ENCODE results near the gene SDS.

The SDS gene

DNA sequence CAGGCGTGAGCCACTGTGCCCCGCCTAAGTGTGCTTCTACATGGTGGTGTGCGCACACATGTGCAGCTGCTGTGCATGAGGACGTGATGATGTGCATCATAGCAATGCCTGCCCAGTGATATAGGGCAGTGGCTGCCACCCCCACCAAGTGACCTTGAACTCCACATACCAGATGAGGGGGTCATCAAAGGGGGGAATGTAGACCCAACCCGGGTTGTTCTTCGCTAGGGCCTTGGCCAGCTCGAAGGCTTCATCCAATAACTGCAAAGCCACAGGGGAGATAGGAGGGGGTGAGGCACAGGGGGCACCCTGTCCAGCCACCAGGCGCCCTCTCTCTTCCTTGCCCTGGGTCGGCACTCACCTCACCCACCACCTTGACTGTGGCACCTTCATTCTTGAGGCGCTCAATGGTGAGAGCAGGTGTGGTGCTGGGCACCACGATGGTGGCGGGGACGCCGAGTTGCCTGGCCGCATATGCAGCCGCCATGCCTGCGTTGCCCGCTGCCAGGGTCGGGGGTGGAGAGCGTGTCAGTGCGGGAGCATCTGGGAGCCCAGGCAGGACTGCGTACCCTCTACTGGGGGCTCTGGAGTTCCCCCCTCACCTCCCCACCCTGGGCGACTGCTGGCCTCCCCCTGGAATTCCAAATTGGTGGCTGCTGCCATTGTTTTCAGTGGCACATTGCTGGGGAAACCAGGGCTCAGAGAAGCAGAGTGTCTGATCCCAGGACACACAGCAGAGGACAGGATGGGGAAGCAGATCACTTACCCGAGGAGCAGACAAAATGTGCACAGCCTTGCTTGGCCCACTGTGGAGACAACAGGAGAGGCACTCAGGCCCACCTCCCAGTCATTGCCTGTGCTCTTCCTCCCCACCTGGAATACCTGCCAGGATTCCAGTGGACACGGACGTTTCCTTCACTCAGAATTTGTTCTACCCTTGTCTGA lies 5.1 kb downstream of the SDS start:
- DNase-seq, result no peak

DNA sequence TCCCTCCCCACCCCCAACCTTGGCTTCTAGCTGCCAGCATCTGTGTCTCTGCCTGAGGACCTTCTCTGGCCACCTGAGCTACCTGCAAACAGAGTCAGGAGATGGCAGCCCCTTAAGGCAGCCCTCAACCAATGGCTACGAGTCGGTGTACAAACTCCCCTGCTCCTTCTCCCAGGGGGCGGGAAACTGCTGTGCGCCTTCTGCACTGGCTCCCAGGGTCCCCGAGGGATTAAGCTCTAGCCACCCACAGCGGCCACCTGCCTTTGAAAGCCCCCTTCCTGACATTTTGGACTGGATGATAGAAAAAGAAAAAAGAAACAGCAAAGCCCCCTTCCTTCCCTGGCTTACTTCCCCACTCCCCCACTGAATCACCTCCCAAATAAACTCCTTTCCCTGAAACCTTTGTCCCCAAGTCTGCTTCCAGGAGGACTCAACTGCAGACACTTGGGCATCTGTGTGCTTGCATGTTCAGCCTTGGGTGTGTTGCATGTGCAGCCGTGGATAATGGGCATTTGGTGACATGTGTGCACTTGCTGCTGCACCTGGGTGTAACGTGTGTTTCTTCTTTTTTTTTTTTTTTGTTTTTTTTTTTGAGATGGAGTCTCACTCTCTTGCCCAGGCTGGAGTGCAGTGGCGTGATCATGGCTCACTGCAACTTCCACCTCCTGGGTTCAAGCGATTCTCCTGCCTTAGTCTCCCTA lies 6.0 kb downstream of the SDS start:
- DNase-seq, result no peak

DNA sequence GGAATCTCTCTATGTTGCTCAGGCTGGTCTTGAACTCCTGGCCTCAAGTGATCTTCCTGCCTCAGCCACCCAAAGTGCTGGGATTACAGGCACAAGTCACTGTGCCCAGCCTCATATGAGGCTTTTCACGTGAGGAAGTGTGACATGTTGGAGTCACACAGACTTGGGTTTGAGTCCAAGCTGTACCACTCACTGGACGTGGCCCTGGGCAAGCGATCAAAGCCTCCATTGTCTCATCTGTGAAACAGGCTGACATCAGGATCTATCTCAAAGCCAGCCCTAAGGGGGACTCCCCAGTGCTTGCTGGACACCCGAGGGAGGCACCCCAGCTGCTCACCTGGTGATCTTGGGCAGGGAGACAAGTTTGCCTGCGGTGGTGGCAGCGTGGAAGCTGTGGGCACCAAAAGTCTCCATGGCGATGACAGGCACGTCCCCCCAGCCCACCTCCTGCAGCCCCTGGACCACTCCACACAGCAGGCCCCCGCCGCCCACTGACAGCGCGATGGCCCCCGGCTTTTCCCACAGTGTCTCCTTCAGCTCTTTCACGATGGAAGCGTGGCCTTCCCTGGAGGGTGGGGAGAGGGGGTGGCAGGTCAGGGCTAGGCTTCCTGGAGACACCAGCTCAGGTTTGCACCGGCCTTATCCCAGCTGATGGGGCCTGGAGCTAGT lies 6.7 kb downstream of the SDS start:
- no peak for DNase-seq

DNA sequence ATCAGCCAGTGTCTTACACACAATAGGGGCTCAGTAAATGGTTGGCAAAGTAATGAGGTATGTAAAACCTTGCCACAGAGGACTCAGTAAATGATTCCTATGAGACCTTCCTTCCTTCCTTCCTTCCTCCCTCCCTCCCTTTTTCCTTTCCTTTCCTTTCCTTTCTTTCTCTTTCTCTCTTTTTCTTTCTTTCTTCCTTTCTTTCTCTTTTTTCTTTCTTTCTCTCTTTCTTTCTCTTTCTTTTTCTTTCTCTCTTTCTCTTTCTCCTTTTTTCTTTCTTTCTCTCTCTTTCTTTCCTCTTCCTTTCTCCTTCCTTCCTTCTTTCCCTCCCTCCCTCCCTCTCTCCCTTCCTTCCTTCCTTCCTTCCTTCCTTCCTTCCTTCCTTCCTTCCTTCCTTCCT lies 7.5 kb downstream of the SDS start:
- DNase-seq, result no peak

DNA sequence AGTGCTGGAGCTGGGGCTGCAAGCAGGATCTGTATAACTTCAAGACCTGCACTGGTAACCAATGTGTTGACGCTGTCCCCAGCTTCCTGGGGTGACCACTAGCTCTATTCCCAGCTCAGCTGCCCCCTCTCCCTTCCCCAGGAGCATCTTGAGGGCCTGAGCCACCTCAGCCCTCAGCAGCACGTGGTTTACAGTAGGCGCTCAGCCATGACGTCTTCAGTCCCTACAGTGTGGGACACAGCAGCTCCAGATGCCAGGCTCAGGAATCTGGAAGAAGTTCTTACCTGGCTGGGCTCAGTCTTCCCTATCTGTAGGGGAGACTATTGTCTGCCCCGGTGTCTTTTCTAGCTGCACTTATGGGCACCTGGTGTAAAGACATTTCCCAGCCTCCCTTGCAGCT lies 8.6 kb downstream of the SDS start:
- no peak for DNase-seq

DNA sequence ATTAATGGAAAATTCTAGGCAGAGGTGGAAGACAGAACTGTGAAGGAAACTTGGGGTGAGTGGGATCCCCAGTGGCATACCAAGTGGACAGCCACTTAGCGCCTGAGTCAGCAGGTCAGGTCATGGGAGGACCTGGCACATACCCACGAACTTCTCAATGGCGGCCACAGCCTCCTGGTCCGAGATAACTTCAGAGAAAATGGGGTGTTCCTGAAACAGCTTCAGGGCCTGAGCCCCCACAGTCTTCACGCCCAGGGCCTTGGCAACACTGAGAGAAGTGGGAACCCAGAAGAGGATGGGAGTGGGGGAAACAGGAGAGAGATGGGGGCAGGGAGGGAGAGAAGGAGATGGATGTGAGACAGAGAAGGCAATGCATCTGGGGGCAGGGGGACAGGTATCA lies 9.9 kb downstream of the SDS start:
- no peak for DNase-seq

DNA sequence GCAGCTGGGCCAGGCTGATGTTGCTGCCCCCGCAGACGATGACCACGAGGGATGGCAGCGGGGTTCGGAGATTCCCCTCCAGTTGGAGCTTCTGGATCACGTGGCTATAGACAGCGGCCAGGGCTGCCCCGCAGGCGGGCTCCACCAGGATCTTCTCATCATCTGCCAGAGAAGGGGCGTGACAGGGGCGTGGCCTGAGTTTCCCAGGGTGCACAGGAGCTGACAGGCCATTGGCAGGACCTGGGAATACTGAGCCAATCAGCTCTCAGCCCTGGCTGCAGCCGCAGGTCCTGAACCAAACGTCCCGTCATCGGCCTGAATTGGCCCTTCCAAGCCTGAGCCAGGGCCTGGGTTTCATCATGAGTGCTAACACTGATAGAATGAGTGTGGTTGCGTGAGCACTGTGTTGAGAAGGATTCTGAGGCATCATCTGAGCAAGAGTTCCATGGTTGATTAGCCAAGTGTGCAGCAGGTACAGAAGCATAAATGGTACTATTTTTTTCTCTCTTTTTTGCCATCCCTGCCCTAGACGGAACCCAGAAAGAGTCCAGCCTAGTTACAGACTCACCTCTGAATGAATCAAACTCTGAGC lies 10.6 kb downstream of the SDS start:
- no peak for DNase-seq

DNA sequence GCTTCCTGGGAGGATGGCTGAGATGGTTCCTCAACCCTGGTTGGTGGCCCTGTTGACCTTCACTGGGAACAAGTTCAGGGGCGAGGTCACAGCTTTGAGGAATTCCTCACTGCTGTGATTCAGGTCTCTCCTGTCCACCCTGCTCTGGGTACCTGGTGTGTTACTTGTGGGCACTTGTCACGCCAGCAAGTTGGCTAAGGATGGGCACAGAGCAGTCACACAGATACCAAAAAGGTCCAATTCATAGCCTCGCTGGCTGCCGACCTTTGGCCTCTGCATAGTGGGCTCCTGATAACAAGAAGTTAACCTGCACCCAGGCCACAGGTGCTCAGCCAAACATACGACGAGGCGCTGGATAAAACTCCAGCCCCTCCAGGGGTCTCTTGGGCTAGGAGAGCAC lies 11.2 kb downstream of the SDS start:
- no peak for DNase-seq

DNA sequence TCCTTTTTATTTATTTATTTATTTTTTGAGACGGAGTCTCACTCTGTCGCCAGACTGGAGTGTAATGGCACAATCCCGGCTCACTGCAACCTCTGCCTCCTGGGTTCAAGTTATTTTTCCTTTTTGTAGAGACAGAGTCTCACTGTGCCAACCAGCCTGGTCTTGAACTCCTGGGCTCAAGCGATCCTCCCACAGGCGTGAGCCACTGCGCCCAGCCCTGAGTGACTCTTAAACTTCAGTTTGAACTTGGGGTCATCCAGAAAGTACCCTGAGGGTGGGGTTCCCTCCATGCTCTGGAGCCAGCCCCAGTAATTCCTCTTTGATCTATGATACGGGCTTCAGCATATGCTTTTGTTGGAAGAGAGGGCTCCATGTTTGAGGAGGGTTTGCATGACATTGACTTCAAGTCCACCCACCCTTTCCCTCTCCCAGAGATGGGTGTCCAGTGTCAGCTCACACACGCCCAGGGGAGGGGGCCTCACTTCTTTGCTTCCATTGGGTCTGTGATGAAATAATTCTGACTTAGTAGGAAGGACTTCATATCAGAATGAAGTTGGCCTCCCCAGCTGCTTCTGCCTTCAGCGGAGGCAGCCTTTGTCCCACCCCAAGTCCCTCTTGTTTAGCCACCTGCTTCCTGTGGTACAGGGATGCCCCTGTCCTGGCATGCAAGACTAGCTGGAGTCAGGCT lies 11.9 kb downstream of the SDS start:
- no peak for DNase-seq

DNA sequence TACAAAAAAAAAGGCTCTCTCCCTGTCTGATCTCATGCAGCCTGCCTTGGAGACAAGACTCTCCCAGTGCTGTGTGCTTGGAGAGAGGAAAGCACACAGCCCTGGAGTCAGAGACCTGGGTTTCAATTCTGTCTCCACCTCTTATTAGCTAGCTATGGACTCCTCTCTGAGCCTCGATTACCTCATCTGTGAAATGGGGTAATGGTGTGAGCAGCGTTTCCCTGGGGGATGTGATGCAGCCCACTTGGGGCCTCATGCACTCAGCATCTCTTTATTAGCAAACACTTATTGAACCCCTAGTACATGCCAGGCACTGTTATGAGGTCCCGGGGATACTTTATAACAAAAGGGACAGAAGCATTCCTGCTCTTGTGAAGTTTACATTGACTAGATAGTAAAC lies 12.5 kb downstream of the SDS start:
- DNase-seq, result no peak

DNA sequence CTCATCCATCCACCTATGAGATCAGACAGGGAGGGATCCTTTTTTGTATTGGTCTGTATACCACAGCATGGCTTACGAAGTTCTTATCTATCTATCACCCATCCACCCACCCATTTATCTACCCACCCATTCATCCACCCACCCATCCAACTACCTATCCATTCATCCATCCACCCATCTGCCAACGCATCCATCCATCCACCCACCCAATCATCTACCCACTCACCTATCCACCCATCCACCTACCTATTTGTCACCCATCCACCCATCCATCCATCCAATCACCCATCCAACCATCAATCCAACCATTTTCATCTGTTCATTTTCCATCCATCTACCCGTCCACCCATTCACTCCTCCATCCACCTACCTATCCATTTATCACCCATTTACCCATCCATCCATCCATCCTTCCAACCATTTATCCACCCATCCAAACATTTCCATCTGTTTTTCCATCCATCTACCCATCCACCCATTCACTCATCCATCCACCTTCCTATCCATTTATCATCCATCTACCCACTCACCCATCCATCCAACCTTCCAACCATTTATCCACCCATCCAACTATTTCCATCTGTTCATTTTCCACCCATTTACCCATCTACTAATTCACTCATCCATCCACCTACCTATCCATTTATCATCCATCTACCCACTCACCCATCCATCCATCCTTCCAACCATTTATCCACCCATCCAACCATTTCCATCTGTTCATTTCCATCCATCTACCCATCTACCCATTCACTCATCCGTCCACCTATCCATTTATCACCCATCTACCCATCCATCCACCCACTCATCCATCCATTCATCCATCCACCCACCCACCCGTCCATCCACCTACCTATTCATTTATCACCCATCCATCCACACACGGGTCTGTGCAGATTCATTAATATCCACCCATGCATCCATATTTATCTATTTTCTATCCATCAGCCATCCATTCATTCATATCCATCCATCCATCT lies 13.3 kb downstream of the SDS start:
- no peak for DNase-seq

DNA sequence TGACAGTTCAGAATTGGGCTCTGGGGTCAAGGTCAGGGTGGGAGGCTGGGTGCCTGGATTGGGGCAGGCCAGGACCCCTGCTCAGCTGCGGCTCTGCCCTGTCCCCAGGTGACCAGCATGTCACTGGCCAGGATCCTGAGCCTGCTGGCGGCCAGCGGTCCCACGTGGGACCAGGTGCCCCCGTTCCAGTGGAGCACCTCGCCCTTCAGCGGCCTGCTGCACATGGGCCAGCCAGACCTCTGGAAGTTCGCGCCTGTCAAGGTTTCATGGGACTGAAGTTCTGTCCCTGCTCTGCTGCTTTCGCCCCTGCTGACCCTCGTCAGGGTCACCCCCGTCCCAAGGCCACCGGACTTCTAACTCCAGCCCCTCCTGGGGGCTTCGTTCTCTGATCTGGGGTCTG lies 15.3 kb downstream of the SDS start:
- DNase-seq, result no peak

DNA sequence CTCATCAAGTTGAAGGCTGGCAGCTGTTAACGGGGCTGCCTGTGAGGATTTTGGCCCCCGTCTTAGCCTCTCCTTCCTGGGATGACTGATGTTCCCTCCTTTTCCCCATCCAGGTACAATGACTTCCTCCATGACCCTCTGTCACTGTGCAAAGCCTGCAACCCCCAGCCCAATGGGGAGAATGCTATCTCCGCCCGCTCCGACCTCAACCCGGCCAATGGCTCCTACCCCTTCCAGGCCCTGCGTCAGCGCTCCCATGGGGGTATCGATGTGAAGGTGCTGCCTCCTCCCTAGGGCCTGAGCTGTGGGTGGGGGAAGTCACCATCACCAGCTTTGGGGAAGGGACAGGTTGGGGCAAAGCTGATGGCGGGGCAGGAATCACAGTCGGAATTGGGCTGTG lies 16.1 kb downstream of the SDS start:
- no peak for DNase-seq

DNA sequence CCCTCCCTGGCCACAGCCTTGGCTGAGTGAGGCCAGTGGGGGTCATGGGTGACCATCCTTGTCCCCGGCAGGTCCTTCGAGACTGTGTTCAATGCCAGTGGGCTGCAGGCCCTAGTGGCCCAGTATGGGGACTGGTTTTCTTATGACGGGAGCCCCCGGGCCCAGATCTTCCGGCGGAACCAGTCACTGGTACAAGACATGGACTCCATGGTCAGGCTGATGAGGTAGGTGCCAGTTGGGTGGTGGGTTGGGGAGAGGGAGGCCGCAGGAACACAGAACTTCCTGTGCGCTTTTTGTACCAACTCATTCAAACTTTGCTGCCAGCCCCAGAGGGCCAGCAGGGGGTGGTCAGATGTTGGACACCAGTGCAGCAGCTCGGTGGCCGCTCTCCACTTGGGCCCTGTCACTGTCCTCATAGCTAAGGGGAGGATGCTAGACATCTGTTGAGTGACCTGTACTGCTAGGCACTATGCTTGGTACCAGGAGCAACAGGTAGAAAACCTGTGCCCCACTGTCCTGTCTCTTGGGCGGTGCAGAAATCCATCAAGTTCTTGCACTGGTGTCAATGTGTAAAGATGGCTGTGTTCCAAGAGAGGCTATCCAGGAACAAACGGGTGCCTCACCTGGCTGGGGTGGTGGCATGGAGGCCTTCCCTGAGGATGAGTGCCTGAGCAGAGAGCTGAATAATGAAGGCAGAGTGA lies 16.7 kb downstream of the SDS start:
- no peak for DNase-seq

DNA sequence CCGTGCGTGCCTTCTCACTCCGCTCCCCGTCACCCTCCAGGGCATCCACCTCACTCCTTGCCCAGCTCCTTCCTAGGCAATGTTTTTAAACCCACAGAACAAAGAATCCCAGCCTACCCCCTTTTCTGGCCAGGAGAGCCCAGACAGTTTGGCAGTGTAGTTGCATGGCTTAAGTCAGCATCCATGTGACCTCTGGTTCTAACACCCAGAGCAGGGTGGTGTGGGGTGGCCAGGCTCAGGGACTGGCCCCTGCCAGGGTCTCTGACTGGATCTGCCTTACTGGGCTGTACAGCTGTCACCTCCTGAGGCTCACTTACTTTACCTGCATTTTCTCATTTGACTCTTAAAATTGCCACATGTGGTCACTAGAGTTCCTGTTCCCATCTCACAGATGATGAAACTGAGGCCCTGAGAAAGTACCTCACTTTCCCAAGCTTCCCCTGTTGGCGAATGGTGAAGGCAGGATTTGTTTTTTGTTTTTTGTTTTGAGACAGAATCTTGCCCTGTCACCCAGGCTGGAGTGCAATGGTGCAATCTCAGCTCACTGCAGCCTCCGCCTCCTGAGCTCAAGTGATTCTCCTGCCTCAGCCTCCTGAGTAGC lies 18.3 kb downstream of the SDS start:
- DNase-seq, result no peak

DNA sequence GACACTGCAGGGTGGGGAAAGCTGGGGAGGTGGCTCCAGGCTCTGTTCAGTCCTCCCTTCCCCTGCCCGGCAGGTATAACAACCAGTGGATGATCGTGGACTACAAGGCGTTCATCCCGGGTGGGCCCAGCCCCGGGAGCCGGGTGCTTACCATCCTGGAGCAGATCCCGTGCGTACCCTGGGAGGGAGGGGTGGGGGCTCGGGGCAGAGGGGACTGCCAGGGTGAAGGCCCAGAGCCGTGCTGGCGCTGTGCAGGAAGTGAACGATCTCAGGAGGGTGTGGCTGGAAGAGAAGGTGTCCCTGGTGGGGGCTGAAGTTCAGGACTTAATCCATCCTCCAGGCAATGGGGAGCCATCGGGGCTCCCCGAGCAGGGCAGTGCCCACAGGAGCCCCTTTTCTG lies 18.9 kb downstream of the SDS start:
- DNase-seq, result no peak

DNA sequence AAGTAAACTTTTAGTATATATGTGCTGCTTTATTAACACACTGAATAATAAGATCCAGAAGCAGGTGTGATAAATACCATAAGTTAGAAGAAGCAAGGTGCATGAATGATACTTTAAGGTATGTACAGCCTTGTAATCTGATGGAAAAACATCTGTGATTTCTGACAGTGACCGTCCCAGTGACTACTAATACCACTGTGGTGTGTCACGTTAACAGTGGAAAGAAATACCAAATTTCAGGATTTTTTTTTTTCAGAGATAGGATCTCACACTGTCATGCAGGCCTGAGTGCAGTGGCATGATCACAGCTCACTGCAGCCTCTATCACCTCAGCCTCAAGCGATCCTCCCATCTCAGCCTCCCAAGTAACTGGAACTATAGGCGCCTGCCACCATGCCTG lies 21.5 kb downstream of the SDS start:
- DNase-seq, result no peak

DNA sequence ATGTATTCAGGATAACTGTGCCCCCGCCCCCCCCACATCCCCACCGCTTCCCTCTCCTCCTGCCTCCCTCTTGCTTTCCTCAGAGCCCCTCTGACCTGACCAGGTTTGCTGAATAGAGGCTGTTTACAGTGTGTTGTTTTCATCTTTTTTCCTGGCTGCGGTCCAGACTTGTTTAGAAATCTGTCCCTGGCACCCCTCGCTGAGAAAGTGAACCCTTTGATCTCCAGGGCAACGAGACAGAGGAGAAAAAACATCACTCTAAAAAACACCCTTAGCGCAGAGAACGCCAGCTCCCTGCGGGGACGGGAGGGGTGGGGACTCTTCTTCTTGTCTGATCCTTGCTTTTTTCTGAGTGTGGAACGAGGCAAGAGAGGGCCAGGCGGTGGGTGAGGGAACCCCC lies 22.5 kb downstream of the SDS start:
- DNase-seq, result no peak

DNA sequence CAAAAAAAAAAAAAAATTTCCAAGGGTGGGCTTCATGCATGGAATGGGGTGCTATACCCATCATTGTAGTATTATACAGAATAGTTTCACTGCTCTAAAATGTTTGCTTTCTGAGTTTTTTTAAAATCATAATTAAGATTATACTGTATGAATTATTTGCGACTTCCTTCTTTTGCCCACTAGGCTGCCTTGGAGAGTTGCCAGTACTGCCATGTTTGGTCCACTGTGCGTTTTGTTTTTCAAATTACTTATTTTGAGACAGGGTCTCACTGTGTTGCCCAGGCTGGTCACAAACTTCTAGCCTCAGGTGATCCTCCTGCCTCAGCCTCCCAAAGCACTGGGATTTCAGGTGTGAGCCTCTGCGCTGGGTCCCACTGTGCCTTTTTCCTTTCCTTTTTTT lies 25.4 kb downstream of the SDS start:
- no peak for DNase-seq

DNA sequence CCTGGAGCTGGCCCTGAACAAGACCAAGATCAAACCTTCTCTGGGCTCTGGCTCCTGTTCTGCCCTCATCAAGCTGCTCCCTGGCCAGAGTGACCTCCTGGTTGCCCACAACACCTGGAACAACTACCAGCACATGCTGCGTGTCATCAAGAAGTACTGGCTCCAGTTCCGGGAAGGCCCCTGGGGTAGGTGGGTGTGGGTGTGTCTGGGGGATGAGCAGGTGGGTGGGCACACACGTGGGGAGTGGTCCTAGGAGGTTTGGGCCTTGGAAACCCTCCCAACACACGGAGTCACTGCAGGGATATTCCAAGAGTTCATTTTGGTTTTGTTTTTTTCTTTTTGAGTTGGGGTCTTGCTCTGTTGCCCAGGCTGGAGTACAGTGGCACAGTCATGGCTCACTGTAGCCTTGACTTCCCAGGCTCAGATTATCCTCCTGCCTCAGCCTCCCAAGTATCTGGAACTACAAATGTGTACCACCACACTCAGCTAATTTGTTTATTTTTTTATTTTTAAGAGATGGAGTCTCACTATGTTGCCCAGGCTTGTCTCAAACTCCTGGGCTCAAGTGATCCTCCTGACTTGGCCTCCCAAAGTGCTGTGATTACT lies 28.8 kb downstream of the SDS start:
- DNase-seq, result no peak
